NOMO-1 treated with DMSO at 0.1 percent for 48 hours (cell line): ENCODE measurements around the gene MAMDC4.
"Not testable (repeated sequence)": the region's sequence is repeated elsewhere in the genome, so short reads cannot be mapped to it uniquely, and the experiment has no call there.

Source experiments
- DNase-seq: peaks from one replicate; lab custom pipeline; 2025; ENCODE audit not compliant: unreplicated experiment; lab: John Stamatoyannopoulos, UW

MAMDC4 gene

DNA sequence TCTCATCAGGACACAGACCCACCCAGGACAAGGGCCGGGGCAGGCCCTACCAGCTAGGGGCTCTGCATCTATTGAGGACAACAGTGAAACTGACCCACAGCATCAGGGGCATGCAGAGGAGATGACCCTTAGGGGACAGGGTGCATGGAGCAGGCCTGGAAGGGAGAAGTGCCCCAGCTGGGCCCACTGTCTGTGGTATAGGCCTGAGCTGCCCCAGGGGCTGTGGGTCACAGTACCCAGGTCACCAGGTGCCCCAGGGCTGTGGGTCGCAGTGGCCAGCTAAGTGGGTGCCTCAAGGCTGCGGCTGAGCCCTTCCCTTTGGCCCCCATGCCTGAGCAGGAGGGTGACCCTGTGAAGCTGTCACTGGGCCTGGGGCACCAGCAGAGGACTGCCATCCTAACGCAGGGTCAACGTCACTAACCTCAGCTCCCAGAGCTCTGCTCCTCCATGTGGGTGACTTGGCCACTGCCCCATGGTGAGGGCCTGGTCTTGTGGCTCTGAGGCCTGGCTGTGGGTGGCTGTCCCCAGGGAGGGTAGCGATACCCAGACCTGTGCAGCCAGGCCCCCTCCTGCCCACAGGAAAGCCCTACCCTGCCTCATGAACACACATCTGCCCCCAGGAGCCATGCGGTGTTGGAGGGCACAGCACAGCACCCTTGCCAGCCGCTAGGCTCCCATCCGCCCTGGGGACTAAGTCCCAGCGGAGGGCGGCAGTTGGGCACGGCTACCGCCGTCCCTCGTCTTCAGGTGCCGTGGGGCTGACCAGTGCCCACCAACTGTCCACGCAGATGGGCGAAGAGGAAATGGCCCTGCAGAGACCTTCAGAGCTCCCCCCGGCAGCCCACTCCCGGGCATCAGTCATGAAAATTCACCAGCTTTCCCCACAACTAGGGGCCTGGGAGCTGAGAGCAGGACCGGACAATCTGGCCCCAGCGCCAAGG, 9.1 kb downstream of the MAMDC4 start:
- DNase-seq = no peak

DNA sequence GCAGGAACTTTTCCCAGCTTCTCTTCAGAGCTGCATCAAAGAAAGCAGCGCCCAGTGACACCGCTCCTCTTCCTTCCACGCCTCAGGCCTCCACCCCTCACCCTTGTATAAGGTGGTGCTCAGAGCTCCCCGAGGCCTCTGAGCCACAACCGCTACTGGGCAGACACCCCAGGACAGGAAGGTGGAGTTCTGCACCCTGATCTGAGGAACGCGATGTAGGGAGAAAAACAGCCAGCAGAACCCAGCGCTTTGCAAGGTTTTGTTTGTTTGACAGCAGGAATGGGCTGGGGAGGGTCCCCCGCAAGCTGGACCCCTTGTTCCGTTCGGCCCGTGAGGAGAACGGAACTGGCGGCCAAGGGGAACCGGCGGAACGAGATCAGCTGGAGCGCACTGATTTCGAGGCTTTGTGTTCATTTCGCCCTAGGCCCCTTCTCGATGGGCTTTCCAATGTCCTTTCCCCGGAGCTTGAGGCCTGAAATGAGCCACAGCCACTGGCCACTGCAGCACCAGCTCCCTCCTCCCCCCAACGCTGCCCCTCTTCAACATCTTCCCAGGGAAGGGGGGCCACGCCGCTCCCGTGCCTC, 9.8 kb downstream of the MAMDC4 start:
- no peak for DNase-seq

DNA sequence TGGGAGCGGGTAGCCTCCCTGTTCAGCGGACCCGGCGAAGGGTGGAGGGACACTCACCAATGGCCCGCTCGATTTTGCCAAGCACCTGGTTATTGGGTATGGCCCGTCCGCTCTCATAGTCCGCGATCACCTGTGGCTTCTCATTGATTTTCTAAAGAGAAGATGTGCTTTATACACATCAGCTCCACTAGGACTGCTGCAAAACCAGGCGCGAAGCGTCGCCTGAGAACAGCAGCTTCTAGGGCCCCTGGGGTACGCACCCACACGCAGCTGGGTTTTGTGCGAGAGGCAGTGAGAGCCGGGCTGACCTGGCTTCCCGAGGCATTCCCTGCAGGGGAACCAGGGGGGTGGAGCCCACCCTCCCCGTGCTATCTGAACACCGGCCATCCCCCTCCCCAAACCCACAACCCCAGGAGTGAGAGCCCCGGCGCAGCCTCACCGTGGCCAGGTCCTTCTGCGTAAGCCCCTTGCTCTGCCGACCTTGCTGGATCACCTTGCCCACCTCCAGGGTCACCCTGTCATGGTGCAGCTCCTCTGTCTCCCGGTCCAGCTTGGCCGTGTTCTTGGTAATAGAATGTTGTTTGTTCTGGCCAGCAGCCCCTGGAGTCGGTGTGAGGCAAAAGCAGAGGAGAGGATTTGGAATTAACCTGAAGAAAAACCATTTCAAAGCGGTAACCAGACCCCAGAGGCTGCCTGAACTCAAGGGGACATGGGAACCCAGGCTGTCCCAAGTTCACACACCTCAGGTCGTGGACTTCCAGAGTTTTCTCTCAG, 10.9 kb downstream of the MAMDC4 start:
- no peak for DNase-seq

DNA sequence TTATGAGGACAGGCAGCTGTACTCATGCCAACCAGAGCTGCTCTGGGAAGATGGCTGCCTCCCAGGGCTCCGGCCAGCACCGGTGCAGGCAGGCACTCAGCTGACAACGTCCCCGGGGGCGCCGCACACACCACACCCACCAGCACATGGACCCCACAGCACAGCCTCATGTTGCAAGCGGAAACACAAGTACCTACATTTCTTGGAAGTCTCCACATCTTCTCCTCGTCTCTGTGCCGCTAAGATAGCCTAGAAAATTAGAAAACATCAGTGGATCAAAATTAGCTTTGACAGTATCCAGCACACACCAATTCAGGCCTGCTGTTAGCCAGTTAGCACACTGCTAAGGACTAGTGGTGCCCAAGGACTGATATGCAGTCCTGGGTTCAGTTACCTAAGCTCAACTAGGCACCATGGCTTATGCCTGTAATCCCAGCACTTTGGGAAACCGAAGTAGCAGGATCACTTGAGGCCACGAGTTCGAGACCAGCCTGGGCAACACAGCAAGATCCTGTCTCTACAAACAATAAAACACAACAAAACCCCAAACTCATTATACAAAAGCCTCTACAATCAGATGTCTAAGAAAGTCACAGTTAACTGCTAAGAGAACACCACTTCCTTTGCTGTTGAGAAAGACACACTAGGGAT, 11.6 kb downstream of the MAMDC4 start:
- DNase-seq = no peak

DNA sequence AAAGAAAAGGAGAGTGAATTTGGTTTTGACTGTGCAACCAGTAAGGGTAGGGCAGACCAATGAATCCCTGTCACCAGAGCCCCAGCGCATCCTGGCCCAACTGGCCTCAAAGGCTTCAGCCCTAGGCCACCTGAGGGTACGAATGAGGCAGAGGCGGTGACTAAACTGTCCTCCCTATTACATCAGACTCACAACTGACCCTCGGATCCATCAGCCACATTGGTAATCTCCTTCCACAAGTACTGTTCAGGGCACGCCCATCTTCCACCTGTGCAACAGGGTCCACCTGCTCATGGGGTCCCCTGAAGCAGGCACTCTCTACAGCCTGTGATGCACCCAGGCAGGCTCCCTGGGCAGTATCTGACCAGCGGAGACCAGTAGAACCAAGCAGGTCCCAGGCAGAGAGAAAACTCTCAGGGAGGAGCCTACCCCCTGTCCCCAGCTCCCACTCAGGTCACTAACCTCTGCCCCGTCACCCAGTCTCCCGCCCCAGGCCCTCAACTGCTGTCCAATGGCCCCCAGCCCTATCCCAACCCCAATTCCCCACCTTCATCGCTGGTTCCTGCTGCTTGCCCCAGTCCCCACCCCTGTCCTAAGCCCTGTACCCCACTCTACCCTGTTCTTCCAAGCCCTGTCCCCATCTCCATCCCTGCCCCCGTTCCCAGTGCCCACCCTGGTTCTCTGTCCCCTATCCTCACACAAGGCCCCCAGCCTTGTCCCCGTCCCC, 13.1 kb downstream of the MAMDC4 start:
- no peak for DNase-seq

- DNase-seq = no peak
Observed at GRCh38 chr9:136865768-136866103, 13.6 kb downstream of the MAMDC4 start.

DNA sequence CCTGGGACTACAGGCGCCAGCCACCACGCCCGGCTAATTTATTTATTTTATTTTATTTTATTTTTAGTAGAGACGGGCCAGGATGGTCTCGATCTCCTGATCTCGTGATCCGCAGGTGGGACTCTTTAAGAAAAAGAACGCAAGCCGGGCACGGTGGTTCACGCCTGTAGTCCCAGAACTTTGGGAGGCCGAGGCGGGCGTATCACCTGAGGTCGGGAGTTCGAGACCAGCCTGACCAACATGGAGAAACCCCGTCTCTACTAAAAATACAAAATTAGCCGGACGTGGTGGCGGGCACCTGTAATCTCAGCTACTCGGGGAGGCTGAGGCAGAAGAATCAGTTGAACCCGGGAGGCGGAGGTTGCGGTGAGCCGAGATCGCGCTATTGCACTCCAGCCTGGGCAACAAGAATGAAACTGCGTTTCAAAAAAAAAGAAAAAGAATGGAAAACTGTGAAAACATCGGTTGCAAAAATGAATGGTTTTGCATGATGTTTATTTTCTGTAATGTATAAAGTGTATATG, 14.8 kb downstream of the MAMDC4 start:
- not testable (repeated sequence) for DNase-seq

DNA sequence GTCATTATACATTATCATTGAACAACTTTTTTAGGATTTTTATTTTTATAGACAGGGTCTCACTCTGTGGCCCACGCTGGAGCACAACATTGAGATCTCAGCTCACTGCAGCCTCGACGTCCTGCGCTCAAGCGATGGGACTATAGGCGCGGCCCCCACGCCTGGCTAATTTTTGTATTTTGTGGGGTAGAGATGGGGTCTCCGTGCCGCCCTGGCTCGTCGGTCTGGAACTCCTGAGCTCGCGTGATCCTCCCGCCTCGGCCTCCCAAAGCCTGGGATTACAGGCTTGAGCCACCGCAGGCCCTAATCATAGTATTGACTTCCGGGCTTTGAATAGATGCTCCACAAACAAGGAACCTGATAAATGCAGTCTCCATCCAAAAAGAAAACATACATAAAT, 15.3 kb downstream of the MAMDC4 start:
- no peak for DNase-seq

- DNase-seq = no peak
Observed at GRCh38 chr9:136867917-136868316, 15.8 kb downstream of the MAMDC4 start.

DNA sequence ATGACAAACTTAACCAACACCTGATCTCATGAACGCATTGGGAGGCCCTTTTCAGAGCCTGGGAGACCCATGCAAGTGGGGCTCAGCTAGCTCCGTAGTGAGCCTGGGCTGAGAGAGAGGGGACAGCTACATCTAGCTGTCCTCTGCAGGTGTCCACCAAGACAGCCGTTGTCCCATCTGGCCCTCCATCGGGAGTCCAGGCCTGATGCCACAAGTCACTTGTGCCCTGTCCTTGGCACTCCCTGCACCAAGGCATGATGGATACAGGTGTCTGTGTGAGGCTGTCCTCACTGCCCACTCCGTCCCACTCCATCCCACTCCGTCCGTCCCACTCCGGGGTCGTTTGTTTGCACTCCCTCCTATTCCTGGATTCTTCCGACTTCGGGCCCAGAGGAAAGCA, 16.5 kb downstream of the MAMDC4 start:
- no peak for DNase-seq

GRCh38 chr9:136869611-136870010, 17.5 kb downstream of the MAMDC4 start:
- not testable (repeated sequence) for DNase-seq

- DNase-seq = no peak
Observed at GRCh38 chr9:136875155-136875554, 23.0 kb downstream of the MAMDC4 start.

DNA sequence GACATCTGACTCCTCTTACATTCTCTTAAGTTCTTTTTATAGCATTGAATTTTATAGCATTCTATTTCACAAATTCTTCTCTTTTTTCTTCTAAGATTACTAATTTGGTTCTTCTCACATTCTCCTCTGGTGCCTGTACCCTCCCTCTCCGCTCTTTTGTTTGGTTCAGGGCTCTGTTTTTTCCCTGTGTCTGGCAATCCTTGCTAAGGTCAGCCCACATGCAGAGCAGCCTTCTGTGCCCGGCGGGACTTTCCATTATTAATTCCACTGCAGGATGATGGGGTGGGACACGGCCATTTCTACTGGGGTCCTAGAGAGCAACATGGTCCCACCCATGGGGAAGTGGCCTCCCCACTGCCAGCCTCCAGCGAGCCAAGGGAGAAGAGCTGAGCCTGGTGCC, 24.3 kb downstream of the MAMDC4 start:
- no peak for DNase-seq

DNA sequence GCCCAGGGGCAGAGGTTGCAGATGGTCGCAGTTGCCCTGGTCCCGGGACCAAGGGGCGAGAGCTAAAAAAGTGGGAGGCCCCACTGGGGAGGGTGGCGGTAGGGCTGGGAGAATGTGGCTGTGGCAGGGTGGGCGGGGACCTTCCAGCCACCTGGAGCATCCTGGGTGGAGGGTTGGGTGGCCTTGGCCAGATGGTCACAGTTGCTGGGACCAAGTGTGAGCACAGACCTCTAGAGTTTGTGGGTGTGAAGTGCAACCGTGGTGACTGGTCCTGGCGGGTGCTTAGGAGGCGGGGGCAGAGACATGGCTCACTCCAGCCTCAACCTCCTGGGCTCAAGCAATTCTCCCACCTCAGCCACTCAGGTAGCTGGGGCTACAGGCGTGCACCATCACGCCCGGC, 28.5 kb downstream of the MAMDC4 start:
- no peak for DNase-seq

GRCh38 chr9:136881691-136882108, 29.6 kb downstream of the MAMDC4 start:
- DNase-seq = no peak

- peak; percentile 36 for DNase-seq
Observed at GRCh38 chr9:136882109-136882946, 30.2 kb downstream of the MAMDC4 start.

DNA sequence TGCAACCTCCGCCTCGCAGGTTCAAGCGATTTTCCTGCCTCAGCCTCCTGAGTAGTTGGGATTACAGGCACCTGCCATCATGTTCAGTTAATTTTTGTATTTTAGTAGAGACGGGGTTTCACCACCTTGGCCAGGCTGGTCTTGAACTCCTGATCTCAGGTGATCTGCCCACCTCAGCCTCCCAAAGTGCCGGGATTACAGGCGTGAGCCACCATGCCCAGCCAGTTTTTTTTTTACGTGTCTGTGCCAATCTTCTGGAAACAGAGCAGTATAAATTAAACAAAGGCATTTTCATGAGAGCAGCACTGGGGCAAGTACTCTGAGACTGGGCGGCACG, 30.8 kb downstream of the MAMDC4 start:
- not testable (repeated sequence) for DNase-seq

- DNase-seq = not testable (repeated sequence)
Observed at GRCh38 chr9:136883670-136884069, 31.5 kb downstream of the MAMDC4 start.

DNA sequence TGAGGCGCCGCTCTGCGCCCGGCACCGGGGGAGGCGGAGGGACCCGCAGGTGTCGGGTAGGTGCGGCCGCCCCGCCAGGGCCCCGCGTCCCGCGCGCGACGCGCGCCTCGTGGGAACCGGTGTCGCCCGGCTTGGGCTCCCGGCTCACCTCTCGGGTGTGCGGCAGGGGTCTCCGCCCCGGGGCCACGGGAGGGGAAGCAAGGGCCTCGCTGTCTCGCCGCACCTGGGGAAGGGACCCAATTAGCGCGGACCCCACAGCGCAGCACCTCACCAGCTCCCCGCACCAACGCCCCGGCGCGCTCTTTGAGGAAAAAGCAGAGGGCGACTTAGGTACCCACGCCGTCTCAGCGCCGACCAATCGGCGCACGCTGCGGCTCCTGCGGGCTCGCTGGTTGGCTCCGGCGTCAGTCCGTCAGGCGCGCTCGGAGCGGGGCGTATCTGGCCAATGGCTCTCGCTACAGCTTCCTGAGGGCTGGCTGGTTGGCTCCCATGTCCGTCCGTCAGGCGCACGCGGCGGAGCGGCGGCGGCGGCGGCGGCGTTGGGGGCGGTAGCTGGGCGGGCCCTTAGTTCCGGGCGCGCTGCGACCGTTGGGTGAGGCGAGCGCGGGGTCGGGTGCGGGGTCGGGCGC, 33.9 kb downstream of the MAMDC4 start, which contains the start of gene TRAF2:
Gene TRAF2 (plus strand): TSS at position 567 of the 629 bp plus-strand sequence. CDS start 12,225 bp downstream, outside the sequence.
- DNase-seq = peak; percentile 99
